ENCODE measurements around the gene TYW1B.
"Not testable (repeated sequence)": the region's sequence is repeated elsewhere in the genome, so short reads cannot be mapped to it uniquely, and the experiment has no call there.

TYW1B gene

GRCh38 chr7:72628375-72628774 is 199.6 kb downstream of the TYW1B start:
- not testable (repeated sequence) for H3K4me3 ChIP-seq (ENCODE audit: control insufficient read depth, low read depth, low read length); DNase-seq (ENCODE audit: low read depth)

GRCh38 chr7:72626428-72627011 is 201.5 kb downstream of the TYW1B start:
- DNase-seq (ENCODE audit: low read depth); H3K4me3 ChIP-seq (ENCODE audit: control insufficient read depth, low read depth, low read length): not testable (repeated sequence)

DNA sequence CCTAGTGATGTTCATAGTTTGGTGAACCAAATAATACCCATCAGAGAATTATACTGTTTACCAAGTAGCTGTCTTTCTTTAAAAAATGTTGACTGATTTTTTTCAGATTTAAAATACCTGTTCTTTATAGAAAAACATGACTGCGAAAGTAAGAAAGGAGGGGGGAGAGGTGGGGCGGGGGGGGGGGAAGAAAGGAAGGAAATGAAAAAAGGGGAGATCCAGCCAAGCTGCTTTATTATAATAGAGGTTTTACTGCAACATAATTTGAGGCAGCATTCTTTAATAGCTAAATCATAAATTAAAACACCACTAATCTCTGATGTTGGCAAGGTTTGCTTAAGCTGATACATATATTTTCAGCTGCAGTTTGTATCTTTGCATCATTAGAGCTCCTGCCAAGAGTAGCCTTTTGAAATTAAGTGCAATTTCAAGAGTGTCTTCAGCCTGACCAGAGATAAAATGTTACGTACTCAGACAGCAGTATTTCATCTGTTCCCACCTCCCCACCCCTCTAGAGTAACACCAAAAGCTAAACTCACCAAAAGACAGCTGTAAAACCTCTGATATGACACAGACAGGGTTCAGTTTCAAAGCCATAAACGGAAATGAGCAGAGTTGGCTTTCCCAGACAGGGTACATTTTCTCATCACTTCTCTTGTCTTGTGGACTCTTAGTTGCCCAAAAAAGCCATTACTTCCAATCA is 202.1 kb downstream of the TYW1B start:
- not testable (repeated sequence) for DNase-seq (ENCODE audit: low read depth); H3K4me3 ChIP-seq (ENCODE audit: control insufficient read depth, low read depth, low read length)

DNA sequence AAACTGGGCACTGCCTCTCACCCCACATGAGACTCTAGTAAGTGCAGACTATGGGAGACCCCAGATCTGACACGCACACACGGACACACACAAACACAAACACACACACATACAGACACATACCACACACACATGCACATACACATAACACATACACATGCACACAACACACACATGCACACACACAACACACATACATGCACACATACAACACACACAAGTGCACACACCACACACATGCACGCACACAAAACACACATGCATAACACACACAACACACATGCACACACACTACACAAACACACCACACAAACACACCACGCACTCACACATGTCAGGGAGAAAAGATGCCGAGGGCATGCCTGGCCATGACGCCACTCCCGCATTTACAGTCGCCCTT is 205.5 kb downstream of the TYW1B start:
- TF ChIP-seq, protein P1, sequence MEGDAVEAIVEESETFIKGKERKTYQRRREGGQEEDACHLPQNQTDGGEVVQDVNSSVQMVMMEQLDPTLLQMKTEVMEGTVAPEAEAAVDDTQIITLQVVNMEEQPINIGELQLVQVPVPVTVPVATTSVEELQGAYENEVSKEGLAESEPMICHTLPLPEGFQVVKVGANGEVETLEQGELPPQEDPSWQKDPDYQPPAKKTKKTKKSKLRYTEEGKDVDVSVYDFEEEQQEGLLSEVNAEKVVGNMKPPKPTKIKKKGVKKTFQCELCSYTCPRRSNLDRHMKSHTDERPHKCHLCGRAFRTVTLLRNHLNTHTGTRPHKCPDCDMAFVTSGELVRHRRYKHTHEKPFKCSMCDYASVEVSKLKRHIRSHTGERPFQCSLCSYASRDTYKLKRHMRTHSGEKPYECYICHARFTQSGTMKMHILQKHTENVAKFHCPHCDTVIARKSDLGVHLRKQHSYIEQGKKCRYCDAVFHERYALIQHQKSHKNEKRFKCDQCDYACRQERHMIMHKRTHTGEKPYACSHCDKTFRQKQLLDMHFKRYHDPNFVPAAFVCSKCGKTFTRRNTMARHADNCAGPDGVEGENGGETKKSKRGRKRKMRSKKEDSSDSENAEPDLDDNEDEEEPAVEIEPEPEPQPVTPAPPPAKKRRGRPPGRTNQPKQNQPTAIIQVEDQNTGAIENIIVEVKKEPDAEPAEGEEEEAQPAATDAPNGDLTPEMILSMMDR (conservative IDR thresholded peaks at IDR 0.05; ENCODE audit: control insufficient read depth, insufficient read depth, low read depth, low read length) = no peak
- DNase-seq (ENCODE audit: low read depth) = no peak
- H3K4me3 ChIP-seq (ENCODE audit: control insufficient read depth, low read depth, low read length) = no peak overlapping the region

- not testable (repeated sequence) for DNase-seq (ENCODE audit: low read depth); H3K4me3 ChIP-seq (ENCODE audit: control insufficient read depth, low read depth, low read length)
Measured at GRCh38 chr7:72621761-72622187, 206.2 kb downstream of the TYW1B start.

DNA sequence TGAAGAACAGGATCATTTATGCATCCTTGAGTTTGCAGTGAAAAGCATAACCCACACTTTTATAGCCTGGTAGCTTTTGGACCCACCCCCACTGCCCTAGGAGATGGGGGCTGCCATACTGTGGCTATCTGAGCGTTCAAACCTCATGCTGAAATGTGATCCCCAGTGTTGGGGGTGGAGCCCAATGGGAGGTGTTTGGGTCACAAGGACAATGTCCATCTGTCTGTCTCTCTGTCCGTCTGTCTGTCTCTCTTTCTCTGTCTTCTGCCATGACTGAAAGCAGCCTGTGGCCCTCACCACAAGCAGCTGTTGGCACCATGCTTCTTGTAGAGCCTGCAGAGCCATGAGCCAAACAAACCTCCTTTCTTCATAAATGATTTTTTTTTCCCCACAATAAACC is 207.1 kb downstream of the TYW1B start:
- not testable (repeated sequence) for H3K4me3 ChIP-seq (ENCODE audit: control insufficient read depth, low read depth, low read length); DNase-seq (ENCODE audit: low read depth)

GRCh38 chr7:72618435-72619180 is 209.4 kb downstream of the TYW1B start:
- H3K4me3 ChIP-seq (ENCODE audit: control insufficient read depth, low read depth, low read length); DNase-seq (ENCODE audit: low read depth): not testable (repeated sequence)

DNA sequence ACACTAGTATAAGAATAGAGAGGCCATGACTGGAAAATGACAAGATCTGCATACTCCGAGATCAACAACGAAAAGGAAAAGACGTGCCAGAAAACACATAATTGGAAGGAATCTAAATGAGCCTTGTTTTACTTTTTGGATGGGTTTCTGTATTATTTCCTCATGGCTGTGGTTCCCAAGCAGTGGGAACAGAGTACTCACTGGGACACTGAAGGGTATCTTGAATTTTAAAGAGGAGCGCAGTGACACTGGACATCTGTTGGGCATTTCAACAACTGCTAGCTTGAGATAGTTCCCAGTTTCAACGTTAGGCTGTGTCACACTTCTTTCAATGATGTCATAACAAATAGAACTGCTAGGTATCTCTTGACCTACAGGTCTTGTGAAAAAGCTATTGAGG is 218.2 kb downstream of the TYW1B start:
- not testable (repeated sequence) for DNase-seq (ENCODE audit: low read depth); H3K4me3 ChIP-seq (ENCODE audit: control insufficient read depth, low read depth, low read length)

- H3K4me3 ChIP-seq (ENCODE audit: control insufficient read depth, low read depth, low read length) = not testable (repeated sequence)
Measured at GRCh38 chr7:72607988-72608387, 220.0 kb downstream of the TYW1B start.

GRCh38 chr7:72605863-72606431 is 222.1 kb downstream of the TYW1B start:
- H3K4me3 ChIP-seq (ENCODE audit: control insufficient read depth, low read depth, low read length); DNase-seq (ENCODE audit: low read depth): not testable (repeated sequence)

More at GRCh38 chr7:72607988-72608387, 220.0 kb downstream of the TYW1B start:
- DNase-seq (ENCODE audit: low read depth) = not testable (repeated sequence)

DNA sequence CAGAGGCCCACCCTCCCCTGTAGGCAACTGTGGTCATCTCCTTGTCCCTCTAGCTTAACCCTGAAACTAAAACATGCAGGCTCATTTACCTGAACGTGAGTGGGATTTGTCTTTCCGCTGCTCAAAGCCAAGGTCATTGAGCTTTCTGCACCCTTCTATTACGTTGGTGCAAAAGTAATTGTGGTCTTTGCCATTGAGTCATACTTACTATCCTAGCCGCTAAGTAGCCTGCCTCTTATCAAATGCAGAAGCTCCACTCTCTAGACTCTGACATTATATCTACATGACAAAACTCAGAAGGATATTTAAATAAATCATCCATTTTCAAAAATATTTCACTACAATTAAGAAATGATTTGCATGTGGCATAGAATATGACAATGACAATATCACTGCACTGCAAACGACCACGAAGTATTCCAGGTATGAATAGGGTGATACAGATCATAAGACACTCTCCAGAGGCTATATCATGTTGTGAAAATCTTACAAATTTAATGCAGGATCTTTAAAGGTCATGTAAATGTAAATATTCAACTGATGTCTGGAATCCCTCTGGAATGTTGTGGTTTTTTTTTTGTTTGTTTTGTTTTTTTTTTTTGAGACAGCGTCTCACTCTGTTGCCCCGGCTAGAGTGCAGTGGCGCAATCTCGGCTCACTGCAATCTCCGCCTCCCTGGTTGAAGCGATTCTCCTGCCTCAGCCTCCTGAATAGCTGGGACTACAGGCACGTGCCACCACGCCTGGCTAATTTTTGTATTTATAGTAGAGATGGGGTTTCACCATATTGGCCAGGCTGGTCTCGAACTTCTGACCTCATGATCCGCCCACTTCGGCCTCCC is 223.0 kb downstream of the TYW1B start:
- DNase-seq (ENCODE audit: low read depth) = not testable (repeated sequence)

GRCh38 chr7:72603476-72603875 is 224.5 kb downstream of the TYW1B start:
- not testable (repeated sequence) for DNase-seq (ENCODE audit: low read depth); H3K4me3 ChIP-seq (ENCODE audit: control insufficient read depth, low read depth, low read length)

More for the DNA sequence above, 223.0 kb downstream of the TYW1B start:
- H3K4me3 ChIP-seq (ENCODE audit: control insufficient read depth, low read depth, low read length) = not testable (repeated sequence)

Data from fibroblast of mammary gland (primary cell).